Ovary (tissue), 9 donors: ENCODE data around the gene FAM83B. TPM values are rescaled to one million over a fixed set of nuclear protein-coding genes. Genes with fewer than 3 reads are reported as not detected.
A peak's percentile ranks its signal among the peaks of the same experiment; 100 is the strongest.

Experiments used
- DNase-seq, 5 donors: peaks; one replicate each; pipeline ENCODE4 v3.0.0-alpha.2; 2019 to 2020
- H3K27ac ChIP-seq, 2 donors: fragments of 200-600 bp; one replicate each; pipeline versions ENCODE4 v1.5.1 to v1.8.0; 2019 to 2022
- H3K27me3 ChIP-seq: fragments of 200-600 bp; one replicate; pipeline ENCODE4 v1.8.0; 2022
- H3K36me3 ChIP-seq: fragments of 200-600 bp; sonication (generic); one replicate; pipeline ENCODE4 v1.5.1; 2019
- H3K4me1 ChIP-seq: one replicate; pipeline ENCODE4 v1.8.1; 2013; ENCODE audit warnings: mild to moderate bottlenecking, moderate library complexity; ENCODE audit not compliant: insufficient read depth
- H3K4me3 ChIP-seq: fragments of 200-600 bp; sonication (generic); one replicate; pipeline ENCODE4 v1.5.1; 2017
- H3K9me3 ChIP-seq, 2 donors: fragments of 200-600 bp in 1 of 2; sonication (generic) in 1 of 2; one replicate each; pipeline versions ENCODE4 v1.5.1 to v1.8.1; 2013 to 2019; ENCODE audit warnings: mild to moderate bottlenecking in 1 of 2, moderate library complexity in 1 of 2
- EP300 ChIP-seq: sonication (generic); formaldehyde crosslinking; IDR thresholded peaks from one replicate; pipeline ENCODE4 v1.6.1; 2017; ENCODE audit warnings: antibody characterized with exemption
- POLR2A ChIP-seq: fragments of 450-650 bp; IDR thresholded peaks from one replicate; pipeline ENCODE4 v1.6.1; 2017; ENCODE audit warnings: antibody characterized with exemption, mild to moderate bottlenecking, moderate library complexity
- WGBS, 3 donors: extraction: QIAGEN DNeasy Blood & Tissue Kit in 1 of 3; methylation state at CpG; one replicate each; pipeline versions ENCODE4 v1.1.5 to v1.1.7; 2013 to 2017; 5-methylcytosine and 5-hydroxymethylcytosine counted together
- intact Hi-C, 4 donors: fragments of 100-400 bp; cut with DNase I; formaldehyde crosslinking; loops; one replicate each; pipeline versions ENCODE4 v1.11.0 to v1.15.1; 2022 to 2023
- polyA plus RNA-seq, 2 donors: library from polyadenylated mRNA; stranded (reverse); fragments of 200-250 nt in 1 of 2; fragments of 350-450 nt in 1 of 2; fragmentation: Illumina TruSeq in 1 of 2; extraction: RNeasy Lipid Tissue Mini Kit (QIAGEN cat#74804) in 1 of 2; gene quantifications; one replicate each; pipeline ENCODE4 v1.2.3, GENCODE V29; 2013 to 2014
- total RNA-seq, 7 donors: library from RNA; depleted of rRNA in 2 of 7; stranded (reverse); fragments of >200 nt in 2 of 7; fragmentation: NEBNext Ultra II Directional in 3 of 7; extraction: Animal tissue kit (Norgen Biotek cat#: 25700) in 3 of 7; gene quantifications; one replicate each; pipeline versions ENCODE4 v1.1.0 to v1.2.4, GENCODE V29; 2016 to 2023
- TF ChIP-seq, protein P1 (sequence below), 3 donors: fragments of 450-650 bp in 2 of 3; fragments of 200-600 bp in 1 of 3; IDR thresholded peaks; one replicate each; pipeline versions ENCODE4 v1.5.1 to v1.8.0; 2016 to 2022; ENCODE audit warnings: antibody characterized with exemption in 3 of 3, mild to moderate bottlenecking in 1 of 3
- donor health status: DM: no; HTN: no; CAD: no; lungs with moderate emphysema.
- donor health status: DM: no; HTN: no; CAD: no.
- donor health status: Bipolar disorder and iron deficiency.
- donor health status: DM: yes; HTN: yes; CAD: no.
- donor health status: DM: no; HTN: no; CAD: no.
- donor health status: DM: yes; HTN: yes; CAD: no.

Gene FAM83B
- total and polyA plus RNA-seq, 9 donors = 0.10 to 4.3 (median 0.46) TPM; not detected in 4

GRCh38 chr6:54835176-54835575 lies 11.4 kb upstream of the FAM83B start:
- Histone ChIP-seq H3K27me3 (no peaks in the 10 kb centered on the region), H3K36me3 (no peaks in the 10 kb centered on the region), H3K27ac (no peak overlapping the region), H3K4me3 (no peak overlapping the region), H3K4me1 (no peaks in the 10 kb centered on the region), H3K9me3 (no peaks in the 10 kb centered on the region)
- DNase-seq = no peak
- intact Hi-C loops = no loop called here
- TF ChIP-seq POLR2A = no peak
- TF ChIP-seq, protein P1, sequence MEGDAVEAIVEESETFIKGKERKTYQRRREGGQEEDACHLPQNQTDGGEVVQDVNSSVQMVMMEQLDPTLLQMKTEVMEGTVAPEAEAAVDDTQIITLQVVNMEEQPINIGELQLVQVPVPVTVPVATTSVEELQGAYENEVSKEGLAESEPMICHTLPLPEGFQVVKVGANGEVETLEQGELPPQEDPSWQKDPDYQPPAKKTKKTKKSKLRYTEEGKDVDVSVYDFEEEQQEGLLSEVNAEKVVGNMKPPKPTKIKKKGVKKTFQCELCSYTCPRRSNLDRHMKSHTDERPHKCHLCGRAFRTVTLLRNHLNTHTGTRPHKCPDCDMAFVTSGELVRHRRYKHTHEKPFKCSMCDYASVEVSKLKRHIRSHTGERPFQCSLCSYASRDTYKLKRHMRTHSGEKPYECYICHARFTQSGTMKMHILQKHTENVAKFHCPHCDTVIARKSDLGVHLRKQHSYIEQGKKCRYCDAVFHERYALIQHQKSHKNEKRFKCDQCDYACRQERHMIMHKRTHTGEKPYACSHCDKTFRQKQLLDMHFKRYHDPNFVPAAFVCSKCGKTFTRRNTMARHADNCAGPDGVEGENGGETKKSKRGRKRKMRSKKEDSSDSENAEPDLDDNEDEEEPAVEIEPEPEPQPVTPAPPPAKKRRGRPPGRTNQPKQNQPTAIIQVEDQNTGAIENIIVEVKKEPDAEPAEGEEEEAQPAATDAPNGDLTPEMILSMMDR (IDR thresholded peaks at IDR 0.05) = no peak
- no peak for TF ChIP-seq EP300
- 54 to 85% (median 69%) methylated on average over 1 of the region's 1 CpG for WGBS, 3 donors

- Histone ChIP-seq H3K27ac (no peak overlapping the region), H3K4me1 (no peaks in the 10 kb centered on the region), H3K27me3 (no peaks in the 10 kb centered on the region), H3K36me3 (no peaks in the 10 kb centered on the region), H3K9me3 (no peaks in the 10 kb centered on the region), H3K4me3 (peak overlapping the region; percentile 17)
- intact Hi-C loops = no loop called here
- 6 to 8% (median 6%) methylated on average over 35 of the region's 35 CpGs for WGBS, 3 donors
- TF ChIP-seq EP300 (no peak), POLR2A (no peak)
- TF ChIP-seq, protein P1 (IDR thresholded peaks at IDR 0.05) = no peak
- DNase-seq = no peak
Measured at GRCh38 chr6:54846857-54847674, 495 bp downstream of the FAM83B start.

DNA sequence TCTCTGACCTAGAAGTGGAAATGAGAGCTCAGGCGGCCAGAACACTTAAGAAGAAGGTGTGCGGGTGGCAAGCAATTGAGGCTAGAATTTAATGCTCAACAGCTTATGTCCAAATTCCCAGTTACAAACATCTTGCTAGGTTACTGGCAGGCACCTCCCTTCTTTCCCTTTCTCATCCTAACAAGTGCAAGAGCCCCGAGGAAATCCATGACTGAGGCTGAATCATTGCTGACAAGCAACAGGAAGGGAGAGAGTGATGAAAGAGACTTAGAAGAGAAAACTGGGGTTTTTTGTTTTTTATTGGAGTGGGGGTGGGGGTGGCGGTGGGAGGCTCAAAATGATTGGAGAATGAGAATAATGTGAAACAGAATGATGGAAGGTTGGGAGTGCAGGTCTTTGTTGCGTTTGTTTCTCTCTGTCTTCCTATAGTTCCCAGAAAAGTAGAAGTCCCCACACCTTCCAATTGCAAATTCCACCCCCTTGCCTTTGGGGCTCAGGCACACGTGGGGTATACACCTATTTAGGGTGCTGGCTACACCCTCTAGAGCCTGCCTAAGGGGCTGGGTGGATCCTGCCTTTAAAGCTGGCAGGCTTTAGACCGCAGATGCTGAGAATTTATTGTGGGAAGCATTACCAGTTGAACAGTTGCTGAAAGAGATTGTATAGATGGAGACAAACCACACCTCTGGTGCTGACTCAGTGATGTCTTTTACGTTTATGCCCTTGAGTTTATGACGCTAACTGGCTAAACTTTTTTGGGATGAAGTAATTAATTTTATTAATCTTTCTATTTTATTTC lies 1.4 kb downstream of the FAM83B start:
- 76 to 82% (median 79%) methylated on average over 9 of the region's 9 CpGs for WGBS, 3 donors
- H3K4me1 ChIP-seq = no peaks in the 10 kb centered on the region
- no peaks in the 10 kb centered on the region for H3K9me3 ChIP-seq
- DNase-seq = no peak
- no peak overlapping the region for H3K27ac ChIP-seq
- no peak for TF ChIP-seq POLR2A
- TF ChIP-seq, protein P1 (IDR thresholded peaks at IDR 0.05) = no peak
- no peak for TF ChIP-seq EP300
- H3K27me3 ChIP-seq = no peaks in the 10 kb centered on the region
- intact Hi-C loops = no loop called here
- H3K4me3 ChIP-seq = no peak overlapping the region
- no peaks in the 10 kb centered on the region for H3K36me3 ChIP-seq

- no peak for DNase-seq
- H3K4me1 ChIP-seq = no peaks in the 10 kb centered on the region
- H3K9me3 ChIP-seq = no peaks in the 10 kb centered on the region
- no peaks in the 10 kb centered on the region for H3K36me3 ChIP-seq
- 25 to 43% (median 36%) methylated on average over 2 of the region's 2 CpGs for WGBS, 3 donors
- intact Hi-C loops = no loop called here
- TF ChIP-seq POLR2A (no peak), EP300 (no peak)
- TF ChIP-seq, protein P1 (IDR thresholded peaks at IDR 0.05) = no peak
- H3K27me3 ChIP-seq = no peaks in the 10 kb centered on the region
- no peak overlapping the region for H3K27ac ChIP-seq
- no peak overlapping the region for H3K4me3 ChIP-seq
Measured at GRCh38 chr6:54850114-54850513, 3.5 kb downstream of the FAM83B start.
